GM21786 (cell line): ENCODE measurements around the gene THSD8.

Experiments
- ATAC-seq: cut with Tn5 transposase; IDR thresholded peaks from one replicate; pipeline ENCODE4 v1.9.1; 2021; ENCODE audit not compliant: unreplicated experiment

The THSD8 gene

GRCh38 chr19:12847159-12848139 is 45.6 kb downstream of the THSD8 start:
- no peak for ATAC-seq
